Activated CD4-positive, alpha-beta T cell treated with anti-CD3 and anti-CD28 coated beads, Interleukin-2, amount 10 ng/mL, durations not matched to agents 7 days and 5 days (primary cell): ENCODE measurements around the gene AHSG. TPM values are rescaled to one million over a fixed set of nuclear protein-coding genes. Genes with fewer than 3 reads are reported as not detected.

Source experiments
- CTCF ChIA-PET: fragments of 350-600 bp; sonication (Branson Sonifier 250); formaldehyde crosslinking; loops from one replicate; lab custom pipeline; 2021; ENCODE audit warnings: antibody characterized with exemption; lab: Charles Lee
- POLR2A ChIA-PET: fragments of 350-600 bp; sonication (Branson Sonifier 250); formaldehyde crosslinking; loops from one replicate; lab custom pipeline; 2021; ENCODE audit warnings: antibody characterized with exemption; lab: Charles Lee
- DNase-seq: peaks from one replicate; pipeline ENCODE4 v3.0.0-alpha.2; 2020
- H3K27ac Mint-ChIP-seq: one replicate; pipeline ENCODE4 v1.8.0; 2021; ENCODE audit warnings: mild to moderate bottlenecking, moderate library complexity, mixed read lengths
- H3K27me3 Mint-ChIP-seq: one replicate; pipeline ENCODE4 v1.8.0; 2021; ENCODE audit warnings: mixed read lengths
- H3K36me3 Mint-ChIP-seq: one replicate; pipeline ENCODE4 v1.8.0; 2021; ENCODE audit warnings: low read depth, mixed read lengths
- H3K4me1 Mint-ChIP-seq: one replicate; pipeline ENCODE4 v1.8.0; 2021; ENCODE audit warnings: mixed read lengths
- H3K4me3 Mint-ChIP-seq: one replicate; pipeline ENCODE4 v1.8.0; 2021; ENCODE audit warnings: mild to moderate bottlenecking, moderate library complexity, mixed read lengths
- H3K9me3 Mint-ChIP-seq: one replicate; pipeline ENCODE4 v1.8.0; 2021; ENCODE audit warnings: mixed read lengths
- total RNA-seq, 2 experiments: library from RNA; stranded (reverse); gene quantifications; one replicate each; pipeline ENCODE4 v1.2.3, GENCODE V29; 2021

Gene AHSG
- total RNA-seq, 2 experiments from 2014 or later, result not detected

DNA sequence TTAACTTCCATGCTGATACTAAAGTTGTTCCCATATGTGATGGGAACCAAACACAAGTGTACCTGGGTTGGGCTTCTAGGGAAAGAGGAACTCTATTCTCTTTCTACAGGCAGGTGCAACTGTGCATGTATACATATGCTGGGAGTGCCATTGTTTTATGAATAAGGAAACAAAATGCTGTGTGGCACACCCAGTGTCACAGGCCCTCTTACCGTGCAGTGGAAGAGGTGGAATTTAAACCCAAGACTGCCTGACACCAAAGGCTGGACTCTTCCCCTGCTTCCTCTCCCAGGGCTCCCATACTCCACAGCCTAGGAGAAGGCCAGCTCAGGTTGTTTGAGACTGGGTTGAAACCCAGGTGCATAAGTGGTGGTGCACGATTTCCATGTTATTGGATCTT, 25.4 kb downstream of the AHSG start:
- CTCF ChIA-PET, result no interaction called here
- H3K9me3 Mint-ChIP-seq, result no peaks in the 10 kb centered on the region
- H3K4me1 Mint-ChIP-seq, result no peaks in the 10 kb centered on the region
- H3K27ac Mint-ChIP-seq, result no peak overlapping the region
- no peaks in the 10 kb centered on the region for H3K36me3 Mint-ChIP-seq
- DNase-seq, result no peak
- H3K27me3 Mint-ChIP-seq, result peaks cover 31% of the 10 kb centered on the region
- POLR2A ChIA-PET, result no interaction called here
- no peak overlapping the region for H3K4me3 Mint-ChIP-seq

DNA sequence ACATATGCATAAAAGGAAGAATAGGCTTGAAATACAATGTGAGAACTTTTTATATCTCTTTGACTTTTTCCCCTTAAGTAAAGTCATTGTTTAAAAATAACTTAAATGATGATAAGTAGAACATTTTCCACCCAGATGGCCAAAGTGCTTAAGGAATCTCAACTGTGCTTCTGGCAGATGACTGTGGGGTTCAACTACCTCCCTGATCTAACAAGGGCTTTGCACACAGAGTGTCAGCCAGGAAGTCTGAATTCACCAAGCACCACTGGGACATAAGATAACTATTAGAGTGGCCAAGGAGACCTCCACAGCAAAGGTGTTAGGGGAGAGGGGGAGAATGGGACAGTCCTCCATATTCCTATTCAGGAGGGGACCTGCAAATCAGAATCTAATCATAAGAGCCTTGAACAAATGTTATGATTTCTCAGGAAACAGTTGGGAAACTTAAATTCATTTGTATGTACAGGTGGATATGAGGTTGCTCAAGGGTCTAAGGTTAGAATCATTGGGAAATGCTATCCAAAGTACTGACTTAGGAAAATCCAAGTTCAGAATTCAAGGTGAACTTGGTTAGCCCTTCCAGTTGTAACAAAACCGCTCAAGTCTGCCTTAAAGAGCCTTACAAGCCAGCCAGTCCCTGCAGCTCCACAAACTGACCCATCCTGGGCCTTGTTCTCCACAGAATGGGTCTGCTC, 27.1 kb downstream of the AHSG start, which contains the start of gene FETUB:
FETUB (plus strand) TSS at position 622 of the 695 bp plus-strand sequence; CDS start at position 684, 62 bp downstream.
- ChIA-PET CTCF (interaction anchor here (0.6 to 1.4 kb wide), 2 partner anchors 23 to 48 kb away, joined by 3 to 4 read pairs; no protein-coding TSS in a partner anchor), POLR2A (no interaction called here)
- Mint-ChIP-seq H3K4me1 (no peaks in the 10 kb centered on the region), H3K36me3 (no peaks in the 10 kb centered on the region), H3K27ac (no peak within 1 kb of the TSS), H3K27me3 (peaks cover 31% of the 10 kb centered on the region), H3K9me3 (no peaks in the 10 kb centered on the region), H3K4me3 (no peak within 1 kb of the TSS)
- DNase-seq, result no peak

DNA sequence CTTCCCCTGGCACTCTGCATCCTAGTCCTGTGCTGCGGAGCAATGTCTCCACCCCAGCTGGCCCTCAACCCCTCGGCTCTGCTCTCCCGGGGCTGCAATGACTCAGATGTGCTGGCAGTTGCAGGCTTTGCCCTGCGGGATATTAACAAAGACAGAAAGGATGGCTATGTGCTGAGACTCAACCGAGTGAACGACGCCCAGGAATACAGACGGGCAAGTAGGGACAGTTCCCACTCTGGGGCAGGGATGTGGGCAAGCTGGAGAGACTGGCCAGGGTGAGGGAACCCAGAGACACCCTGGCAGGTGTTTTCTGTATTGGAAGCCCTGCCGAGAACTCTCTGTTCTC, 27.6 kb downstream of the AHSG start:
- H3K9me3 Mint-ChIP-seq, result no peaks in the 10 kb centered on the region
- CTCF ChIA-PET, result no interaction called here
- H3K4me1 Mint-ChIP-seq, result no peaks in the 10 kb centered on the region
- no peak overlapping the region for H3K4me3 Mint-ChIP-seq
- DNase-seq, result no peak
- H3K27ac Mint-ChIP-seq, result no peak overlapping the region
- peaks cover 27% of the 10 kb centered on the region for H3K27me3 Mint-ChIP-seq
- POLR2A ChIA-PET, result no interaction called here
- H3K36me3 Mint-ChIP-seq, result no peaks in the 10 kb centered on the region

DNA sequence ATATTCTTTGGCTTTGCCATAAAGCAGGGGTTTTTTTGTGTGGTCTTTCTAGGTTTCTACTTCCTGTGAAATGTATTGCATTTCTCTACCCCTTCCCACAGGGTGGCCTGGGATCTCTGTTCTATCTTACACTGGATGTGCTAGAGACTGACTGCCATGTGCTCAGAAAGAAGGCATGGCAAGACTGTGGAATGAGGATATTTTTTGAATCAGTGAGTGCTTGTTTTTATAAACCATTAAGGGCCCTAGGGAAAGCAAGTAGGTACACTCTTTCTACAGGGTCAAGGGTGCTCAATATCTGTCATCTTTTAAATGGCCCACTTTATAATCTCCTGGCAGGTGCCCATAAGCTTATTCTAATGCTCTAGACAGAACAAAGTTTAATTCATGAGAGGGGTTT, 28.1 kb downstream of the AHSG start:
- DNase-seq, result no peak
- CTCF ChIA-PET, result no interaction called here
- Mint-ChIP-seq H3K36me3 (no peaks in the 10 kb centered on the region), H3K9me3 (no peaks in the 10 kb centered on the region), H3K4me3 (no peak overlapping the region), H3K27ac (no peak overlapping the region), H3K27me3 (peaks cover 27% of the 10 kb centered on the region), H3K4me1 (no peaks in the 10 kb centered on the region)
- POLR2A ChIA-PET, result no interaction called here

DNA sequence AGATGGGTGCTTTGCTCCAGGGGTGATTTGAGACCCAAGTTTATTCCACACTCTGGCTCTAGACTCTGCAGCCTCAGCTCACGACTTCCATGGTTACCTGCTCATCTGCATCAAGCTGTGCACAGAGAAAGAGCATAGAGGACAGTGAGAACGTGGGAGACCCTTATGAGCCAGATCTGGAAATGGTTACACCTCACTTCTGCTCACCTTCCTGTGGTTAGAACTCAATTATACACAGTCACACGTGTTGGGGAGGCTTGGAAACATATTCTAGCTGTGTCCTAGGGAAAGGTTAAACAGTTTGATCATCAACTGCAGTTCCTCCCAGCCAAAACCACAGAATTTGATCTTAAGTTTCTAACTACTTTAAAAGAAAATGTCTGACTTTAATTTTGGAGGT, 29.2 kb downstream of the AHSG start:
- Mint-ChIP-seq H3K4me1 (no peaks in the 10 kb centered on the region), H3K27ac (no peak overlapping the region), H3K36me3 (no peaks in the 10 kb centered on the region), H3K9me3 (no peaks in the 10 kb centered on the region), H3K27me3 (peaks cover 27% of the 10 kb centered on the region), H3K4me3 (no peak overlapping the region)
- ChIA-PET CTCF (interaction anchor here (1.3 to 1.5 kb wide), 2 partner anchors 25 to 27 kb away, joined by 5 read pairs; no protein-coding TSS in a partner anchor), POLR2A (no interaction called here)
- DNase-seq, result no peak

DNA sequence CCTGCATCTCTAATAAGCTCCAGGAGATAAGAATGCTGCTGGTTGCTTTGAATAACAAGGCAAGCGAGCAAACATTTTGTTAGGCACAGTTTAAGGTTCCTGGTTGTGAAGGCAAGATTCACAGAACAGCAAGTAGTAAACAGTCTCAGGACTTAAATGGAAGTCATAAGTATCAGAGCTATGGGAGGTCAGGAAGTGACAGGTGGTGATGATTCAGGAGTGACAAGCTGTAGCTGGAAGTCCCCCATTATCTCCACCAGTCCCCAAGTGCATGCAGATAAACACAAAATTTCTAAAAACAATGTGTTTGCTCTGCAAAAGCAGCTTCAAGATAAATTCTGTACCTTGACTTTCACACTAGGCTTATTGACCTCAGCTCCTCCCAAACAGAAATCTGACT, 30.6 kb downstream of the AHSG start:
- Mint-ChIP-seq H3K4me1 (no peaks in the 10 kb centered on the region), H3K36me3 (no peaks in the 10 kb centered on the region), H3K9me3 (no peaks in the 10 kb centered on the region), H3K27me3 (peaks cover 31% of the 10 kb centered on the region), H3K4me3 (no peak overlapping the region), H3K27ac (no peak overlapping the region)
- ChIA-PET POLR2A (no interaction called here), CTCF (interaction anchor here (0.6 to 0.8 kb wide), 3 partner anchors 9 to 122 kb away, joined by 3 to 4 read pairs (median 3); no protein-coding TSS in a partner anchor)
- DNase-seq, result no peak

DNA sequence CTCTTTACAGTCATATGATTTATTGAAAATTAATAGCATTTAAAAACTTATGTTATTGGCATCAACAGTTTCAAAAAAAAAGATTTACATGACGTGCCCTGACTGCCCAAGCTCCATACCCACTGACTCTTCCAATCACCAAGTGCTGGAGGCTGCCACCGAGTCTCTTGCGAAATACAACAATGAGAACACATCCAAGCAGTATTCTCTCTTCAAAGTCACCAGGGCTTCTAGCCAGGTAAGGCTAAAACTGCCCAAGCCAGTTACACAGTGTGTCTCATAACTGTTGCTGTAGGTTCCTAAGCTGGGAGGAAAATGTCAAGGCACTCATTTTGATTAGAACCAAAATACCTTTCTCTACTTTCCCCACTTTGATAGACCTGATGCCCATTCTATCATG, 31.8 kb downstream of the AHSG start:
- POLR2A ChIA-PET, result no interaction called here
- Mint-ChIP-seq H3K36me3 (no peaks in the 10 kb centered on the region), H3K9me3 (no peaks in the 10 kb centered on the region), H3K4me1 (no peaks in the 10 kb centered on the region), H3K27me3 (peaks cover 31% of the 10 kb centered on the region), H3K4me3 (no peak overlapping the region), H3K27ac (no peak overlapping the region)
- CTCF ChIA-PET, result interaction anchor here (1.2 kb wide), 1 partner anchor 28 kb away, joined by 3 read pairs; no protein-coding TSS in a partner anchor
- no peak for DNase-seq

DNA sequence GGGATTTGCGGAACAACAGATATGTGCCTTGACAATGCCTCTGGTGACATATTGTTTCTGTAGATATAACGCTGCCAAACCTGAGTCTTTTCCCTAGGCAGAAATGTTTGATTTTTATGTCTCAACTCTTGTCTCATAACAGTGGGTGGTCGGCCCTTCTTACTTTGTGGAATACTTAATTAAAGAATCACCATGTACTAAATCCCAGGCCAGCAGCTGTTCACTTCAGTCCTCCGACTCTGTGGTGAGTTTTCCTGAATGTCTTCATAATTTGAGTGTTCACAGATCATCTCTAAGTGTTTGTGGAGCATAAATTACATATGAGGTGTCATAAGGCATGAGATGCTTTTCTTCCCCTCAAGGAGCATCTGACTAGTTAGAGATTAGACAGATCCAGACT, 33.2 kb downstream of the AHSG start:
- DNase-seq, result no peak
- CTCF ChIA-PET, result no interaction called here
- no peak overlapping the region for H3K27ac Mint-ChIP-seq
- POLR2A ChIA-PET, result no interaction called here
- H3K9me3 Mint-ChIP-seq, result no peaks in the 10 kb centered on the region
- H3K36me3 Mint-ChIP-seq, result no peaks in the 10 kb centered on the region
- no peaks in the 10 kb centered on the region for H3K4me1 Mint-ChIP-seq
- H3K4me3 Mint-ChIP-seq, result no peak overlapping the region
- peaks cover 29% of the 10 kb centered on the region for H3K27me3 Mint-ChIP-seq

DNA sequence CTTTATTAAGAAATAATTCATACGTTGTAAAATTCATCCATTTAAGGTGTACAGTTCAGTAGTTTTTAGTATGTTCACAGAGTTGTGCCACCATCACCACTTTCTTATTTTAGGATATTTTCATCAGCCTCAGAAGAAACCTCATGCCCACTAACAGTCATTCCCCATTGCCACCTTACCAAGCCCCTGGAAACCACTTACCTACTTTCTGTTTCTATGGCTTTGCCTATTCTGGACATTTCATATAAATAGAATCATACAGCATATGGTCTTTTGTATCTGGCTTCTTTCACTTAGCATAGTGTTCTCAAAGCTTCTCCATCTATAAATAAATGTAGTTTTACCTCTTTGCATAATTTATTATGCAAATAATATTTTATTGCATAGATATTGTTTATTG, 34.0 kb downstream of the AHSG start:
- POLR2A ChIA-PET, result no interaction called here
- no peaks in the 10 kb centered on the region for H3K36me3 Mint-ChIP-seq
- CTCF ChIA-PET, result no interaction called here

DNA sequence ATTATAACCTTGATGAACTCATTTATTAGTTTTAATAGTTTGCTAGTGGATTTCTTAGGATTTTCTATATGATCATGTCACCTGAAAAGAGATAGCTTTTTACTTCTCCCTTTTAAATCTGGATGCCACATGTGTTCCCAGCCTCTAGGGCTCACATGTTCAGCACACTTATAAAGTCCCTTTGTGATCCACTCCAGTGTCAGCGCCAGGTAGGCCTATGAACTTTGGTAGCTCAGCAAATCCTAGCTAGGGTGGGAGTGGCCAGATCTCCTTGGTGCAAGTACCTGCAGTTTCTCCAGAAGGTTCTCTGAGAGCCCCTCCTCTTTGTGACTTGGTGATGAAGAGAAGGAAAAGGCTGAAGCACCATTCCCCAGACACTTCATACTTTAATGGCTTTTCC, 36.0 kb downstream of the AHSG start:
- no peak for DNase-seq
- Mint-ChIP-seq H3K4me1 (no peaks in the 10 kb centered on the region), H3K27ac (no peak overlapping the region), H3K9me3 (no peaks in the 10 kb centered on the region), H3K36me3 (no peaks in the 10 kb centered on the region), H3K27me3 (peaks cover 16% of the 10 kb centered on the region), H3K4me3 (no peak overlapping the region)
- ChIA-PET POLR2A (no interaction called here), CTCF (interaction anchor here (1.1 to 1.8 kb wide), 2 partner anchors 15 to 32 kb away, joined by 3 to 4 read pairs; no protein-coding TSS in a partner anchor)

More for the DNA sequence above, 34.0 kb downstream of the AHSG start:
- no peaks in the 10 kb centered on the region for H3K9me3 Mint-ChIP-seq
- H3K4me1 Mint-ChIP-seq, result no peaks in the 10 kb centered on the region
- H3K27me3 Mint-ChIP-seq, result peaks cover 27% of the 10 kb centered on the region
- no peak for DNase-seq
- H3K4me3 Mint-ChIP-seq, result no peak overlapping the region
- no peak overlapping the region for H3K27ac Mint-ChIP-seq

DNA sequence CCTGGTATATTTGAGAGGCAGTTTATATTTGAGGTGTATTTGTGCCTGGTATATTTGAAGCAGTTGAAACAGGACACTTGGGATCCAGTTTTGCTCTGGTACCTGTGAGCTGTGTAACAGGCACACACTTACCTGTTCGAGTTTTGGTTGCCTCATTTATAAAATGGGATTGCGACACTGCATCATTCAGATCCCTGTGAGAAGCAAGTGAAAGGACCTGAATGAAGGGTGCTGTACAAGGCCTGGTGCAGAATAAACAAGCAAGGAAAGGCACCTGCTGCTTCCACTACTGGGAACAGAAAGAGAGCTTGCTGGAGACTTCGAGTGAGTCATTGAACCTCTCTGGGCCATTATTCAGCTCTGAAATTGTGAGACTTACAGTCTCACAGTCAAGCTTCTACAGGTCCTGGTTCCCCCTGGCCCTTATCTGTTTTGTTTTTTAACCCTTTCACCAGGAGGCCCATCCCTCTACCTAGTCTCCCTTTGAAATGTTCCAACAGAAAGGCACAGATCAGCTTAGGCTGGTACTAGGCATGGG, 38.9 kb downstream of the AHSG start:
- Mint-ChIP-seq H3K27me3 (peaks cover 25% of the 10 kb centered on the region), H3K4me1 (no peaks in the 10 kb centered on the region), H3K9me3 (no peaks in the 10 kb centered on the region), H3K27ac (no peak overlapping the region), H3K4me3 (no peak overlapping the region), H3K36me3 (no peaks in the 10 kb centered on the region)
- no peak for DNase-seq
- POLR2A ChIA-PET, result no interaction called here
- CTCF ChIA-PET, result interaction anchor here (1.9 kb wide), 1 partner anchor 8 kb away, joined by 4 read pairs; no protein-coding TSS in a partner anchor

DNA sequence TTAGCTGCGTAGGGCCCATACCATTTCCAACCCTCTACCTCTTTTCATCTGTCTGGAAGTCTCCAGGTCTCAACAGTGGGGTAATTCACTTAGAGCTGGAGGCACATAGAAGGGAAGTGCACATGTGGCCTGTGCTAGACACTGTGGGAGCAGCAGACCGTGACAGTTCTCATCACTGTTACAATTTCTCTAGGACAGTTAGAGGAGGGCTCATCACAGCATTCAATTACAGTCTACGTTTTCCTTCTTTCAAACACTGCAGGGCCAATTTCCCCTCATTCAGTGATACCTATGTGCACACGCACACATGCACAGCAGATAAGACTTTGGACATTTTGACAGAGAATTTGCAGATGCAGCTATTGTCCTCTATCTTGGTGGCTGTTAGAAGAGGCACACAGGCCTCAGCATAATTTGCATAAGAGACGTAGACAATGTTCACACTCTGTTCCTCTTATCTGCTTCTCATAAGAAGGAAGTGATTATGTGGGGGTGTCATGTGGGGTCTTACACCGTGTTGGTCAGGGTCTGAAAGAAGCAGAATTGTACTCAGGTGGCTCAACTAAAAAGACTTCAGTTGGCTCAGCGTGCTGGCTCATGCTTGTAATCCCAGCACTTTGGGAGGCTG, 40.3 kb downstream of the AHSG start:
- H3K4me1 Mint-ChIP-seq, result no peaks in the 10 kb centered on the region
- no peak for DNase-seq
- ChIA-PET POLR2A (no interaction called here), CTCF (interaction anchor here (1.9 kb wide), 1 partner anchor 10 kb away, joined by 4 read pairs; no protein-coding TSS in a partner anchor)
- no peak overlapping the region for H3K4me3 Mint-ChIP-seq
- no peak overlapping the region for H3K27ac Mint-ChIP-seq
- H3K27me3 Mint-ChIP-seq, result peaks cover 32% of the 10 kb centered on the region
- H3K36me3 Mint-ChIP-seq, result no peaks in the 10 kb centered on the region
- H3K9me3 Mint-ChIP-seq, result no peaks in the 10 kb centered on the region

DNA sequence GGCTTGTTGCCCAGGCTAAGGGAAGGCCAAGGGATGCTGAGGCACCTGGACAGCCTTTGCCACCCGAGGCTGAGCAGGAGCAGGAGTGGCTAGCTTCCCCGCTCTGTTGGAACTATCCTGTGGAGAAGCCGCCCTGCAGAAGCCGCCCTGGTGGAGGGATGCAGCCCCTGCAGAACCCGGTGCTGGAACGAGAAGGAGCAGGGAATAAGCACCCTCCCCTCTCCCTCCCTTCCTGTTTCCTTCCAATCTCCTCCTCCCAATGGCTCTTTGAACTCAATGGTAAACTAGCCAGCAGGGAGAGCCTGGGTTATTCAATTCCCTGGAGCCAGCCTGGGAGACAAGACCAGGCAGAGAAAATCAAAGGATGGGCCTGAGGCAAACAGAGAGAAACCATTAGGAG, 41.1 kb downstream of the AHSG start:
- POLR2A ChIA-PET, result no interaction called here
- H3K27ac Mint-ChIP-seq, result no peak overlapping the region
- peaks cover 30% of the 10 kb centered on the region for H3K27me3 Mint-ChIP-seq
- no peaks in the 10 kb centered on the region for H3K36me3 Mint-ChIP-seq
- DNase-seq, result no peak
- H3K4me3 Mint-ChIP-seq, result no peak overlapping the region
- CTCF ChIA-PET, result no interaction called here
- no peaks in the 10 kb centered on the region for H3K4me1 Mint-ChIP-seq
- no peaks in the 10 kb centered on the region for H3K9me3 Mint-ChIP-seq
